Activated CD4-positive, alpha-beta T cell treated with anti-CD3 and anti-CD28 coated beads for 24 hours (primary cell): Measurements from ENCODE around the gene RBM19.
"Not testable (repeated sequence)": the region's sequence is repeated elsewhere in the genome, so short reads cannot be mapped to it uniquely, and the experiment has no call there.

Experiments used
- DNase-seq, 2 donors: peaks; one replicate each; pipeline ENCODE4 v3.0.0-alpha.2; 2020; ENCODE audit warnings: low read depth in 2 of 2

RBM19 gene

DNA sequence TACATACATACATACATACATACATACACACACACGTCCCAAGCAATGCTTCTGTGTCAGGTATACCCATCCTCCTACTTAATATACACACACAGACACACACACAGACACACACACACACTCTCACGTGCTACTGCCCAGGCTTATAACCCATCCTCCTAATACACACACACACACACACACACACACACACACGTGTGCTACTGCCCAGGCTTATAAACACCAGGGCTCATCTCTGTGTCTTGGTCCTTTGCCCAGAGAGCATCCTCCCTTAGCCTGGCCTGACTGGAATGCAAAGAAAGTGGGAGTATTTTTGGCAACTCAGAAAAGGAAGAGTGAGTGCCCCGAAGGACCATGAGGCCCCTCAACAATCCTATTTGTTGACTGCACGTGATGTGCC is 129.0 kb downstream of the RBM19 start:
- DNase-seq, result no peak

DNA sequence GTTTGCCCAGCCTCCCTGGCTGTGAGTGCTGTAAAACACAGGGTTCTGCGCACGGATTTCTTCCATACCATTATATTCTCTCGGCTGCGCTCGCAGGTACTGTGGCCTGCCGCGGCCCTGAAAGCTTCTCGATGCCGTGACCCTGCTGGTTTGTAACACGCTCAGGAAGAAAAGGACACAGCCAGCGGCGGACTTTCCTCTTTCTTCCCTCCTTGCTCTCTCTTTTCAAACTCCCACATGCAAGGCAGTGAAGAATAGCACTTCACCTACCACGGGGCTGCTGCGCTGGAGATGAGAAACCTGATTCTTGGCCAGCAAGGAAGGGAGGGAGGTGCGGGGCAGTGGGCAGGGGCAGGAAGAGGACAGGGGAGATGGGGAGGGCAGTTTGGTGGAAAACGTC is 130.2 kb downstream of the RBM19 start:
- no peak for DNase-seq

DNA sequence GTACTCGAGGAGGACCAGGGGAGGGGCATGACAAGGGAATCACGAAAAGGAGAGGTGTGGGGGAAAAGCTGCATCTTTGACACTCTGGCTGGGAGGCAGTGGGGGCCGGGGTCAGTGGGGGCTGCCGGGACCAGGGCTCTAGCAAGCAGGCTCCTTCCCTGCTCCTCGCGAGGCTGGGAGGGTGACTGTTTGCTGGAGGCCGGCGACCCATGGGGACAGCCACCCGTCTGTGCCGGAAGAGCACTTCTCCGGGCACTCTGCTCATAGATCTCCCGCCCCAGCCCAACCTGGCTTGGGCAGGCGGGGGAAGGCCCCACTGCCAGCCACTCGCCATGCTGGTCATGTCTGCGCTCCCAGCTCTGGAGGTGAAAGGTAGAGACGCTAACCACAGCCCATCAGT is 130.7 kb downstream of the RBM19 start:
- no peak for DNase-seq

DNA sequence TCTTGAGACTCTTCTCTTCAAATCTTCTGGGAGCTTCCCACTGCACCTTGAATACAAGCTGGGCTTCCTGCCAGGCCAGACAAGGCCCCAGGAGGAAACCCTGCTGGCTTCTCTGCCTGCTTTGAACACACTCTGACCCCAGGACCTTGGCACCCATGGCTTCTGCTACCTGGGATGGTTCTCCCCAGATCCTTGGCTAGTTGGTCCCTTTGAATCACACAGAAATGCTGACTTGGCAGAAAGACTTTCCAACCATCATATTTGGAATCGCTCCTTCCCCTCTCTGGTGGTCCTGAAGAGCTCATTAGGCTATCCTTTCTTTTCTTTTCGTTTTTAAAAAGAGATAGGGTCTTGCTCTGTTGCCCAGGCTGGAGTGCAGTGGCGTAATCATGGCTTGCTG is 132.7 kb downstream of the RBM19 start:
- no peak for DNase-seq

DNA sequence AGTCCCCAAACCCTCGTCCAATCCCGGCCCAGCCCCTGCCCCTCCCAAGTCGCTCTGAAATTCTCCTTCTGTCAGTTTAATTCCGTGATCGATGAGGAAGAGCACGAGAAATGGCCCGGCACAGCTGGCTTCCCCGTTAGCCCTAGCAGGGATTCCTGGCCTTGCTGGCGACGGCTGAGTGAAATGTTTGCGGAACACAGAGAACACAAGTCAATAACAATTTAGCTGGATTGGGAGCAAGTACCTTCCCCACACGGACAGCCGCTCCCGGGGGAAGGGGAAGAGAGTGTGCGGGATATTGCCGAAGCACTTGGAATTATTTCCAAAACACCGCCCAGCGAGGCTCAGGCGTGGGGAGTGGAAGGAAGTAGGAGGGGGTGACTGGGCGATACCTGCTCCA is 134.6 kb downstream of the RBM19 start:
- DNase-seq, result no peak

DNA sequence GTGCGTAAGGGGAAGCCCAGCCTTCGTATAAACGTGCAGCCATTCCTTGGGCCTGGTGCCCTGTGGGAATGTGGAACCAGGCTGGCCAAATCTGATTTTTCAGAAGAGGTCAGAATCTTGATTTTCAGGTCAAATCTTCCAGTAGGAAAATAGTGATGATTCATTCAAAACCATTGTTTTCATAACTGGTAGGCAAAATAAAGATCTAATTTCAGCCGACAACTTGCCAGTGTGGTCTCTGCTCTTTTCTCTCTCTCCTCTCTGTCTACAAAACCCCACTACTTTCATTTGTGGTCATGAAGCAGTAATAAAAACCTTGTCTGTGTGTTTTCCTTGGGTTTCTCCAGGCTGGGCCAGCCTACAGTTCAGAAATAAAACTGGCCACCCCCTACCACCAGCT is 135.1 kb downstream of the RBM19 start:
- DNase-seq, result no peak

DNA sequence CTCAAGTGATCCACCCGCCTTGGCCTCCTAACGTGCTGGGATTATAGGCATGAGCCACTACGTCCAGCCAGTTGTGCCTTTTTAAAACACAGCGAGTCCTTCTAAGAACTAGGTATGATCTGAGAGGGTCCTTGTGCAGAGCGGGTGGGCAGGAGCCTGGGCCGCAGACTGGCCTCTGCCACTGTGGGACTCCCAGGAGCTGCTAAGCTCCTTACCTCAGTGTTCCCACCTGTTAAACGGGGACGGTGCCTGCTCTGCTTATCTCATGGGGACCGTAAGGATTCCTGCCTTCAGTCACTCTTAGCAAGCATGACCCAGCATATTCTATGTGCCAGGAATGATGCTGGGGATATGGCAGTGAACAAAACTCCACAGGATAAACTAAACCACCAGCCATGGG is 136.9 kb downstream of the RBM19 start:
- DNase-seq, result no peak

DNA sequence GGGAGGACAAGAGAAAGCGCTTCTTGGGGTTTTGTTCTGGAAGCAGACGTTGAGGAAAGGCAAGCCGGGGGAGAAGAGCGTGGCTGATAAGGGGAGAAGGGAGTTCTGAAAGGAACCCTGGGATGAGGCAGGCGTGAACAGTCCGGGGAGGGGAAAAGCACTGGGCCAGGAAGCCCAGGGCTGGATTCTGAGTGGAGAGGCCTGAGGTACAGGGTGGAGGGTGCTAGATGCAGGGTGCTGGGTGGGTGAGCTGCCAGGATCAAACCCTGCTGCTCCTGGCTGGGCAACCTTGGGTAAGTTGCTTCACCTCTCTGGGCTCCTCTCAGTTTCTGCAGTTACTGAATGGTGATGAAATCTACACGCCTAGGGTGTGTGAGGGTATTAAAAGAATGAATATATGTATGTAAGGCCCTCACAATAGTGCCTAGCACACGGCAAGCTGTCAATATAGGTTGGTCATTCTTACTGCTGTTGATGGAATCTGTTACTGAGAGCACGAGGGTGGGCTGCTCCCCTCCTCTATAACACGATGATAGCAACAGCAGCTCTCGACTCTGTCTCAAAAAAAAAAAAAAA is 138.5 kb downstream of the RBM19 start:
- no peak for DNase-seq

DNA sequence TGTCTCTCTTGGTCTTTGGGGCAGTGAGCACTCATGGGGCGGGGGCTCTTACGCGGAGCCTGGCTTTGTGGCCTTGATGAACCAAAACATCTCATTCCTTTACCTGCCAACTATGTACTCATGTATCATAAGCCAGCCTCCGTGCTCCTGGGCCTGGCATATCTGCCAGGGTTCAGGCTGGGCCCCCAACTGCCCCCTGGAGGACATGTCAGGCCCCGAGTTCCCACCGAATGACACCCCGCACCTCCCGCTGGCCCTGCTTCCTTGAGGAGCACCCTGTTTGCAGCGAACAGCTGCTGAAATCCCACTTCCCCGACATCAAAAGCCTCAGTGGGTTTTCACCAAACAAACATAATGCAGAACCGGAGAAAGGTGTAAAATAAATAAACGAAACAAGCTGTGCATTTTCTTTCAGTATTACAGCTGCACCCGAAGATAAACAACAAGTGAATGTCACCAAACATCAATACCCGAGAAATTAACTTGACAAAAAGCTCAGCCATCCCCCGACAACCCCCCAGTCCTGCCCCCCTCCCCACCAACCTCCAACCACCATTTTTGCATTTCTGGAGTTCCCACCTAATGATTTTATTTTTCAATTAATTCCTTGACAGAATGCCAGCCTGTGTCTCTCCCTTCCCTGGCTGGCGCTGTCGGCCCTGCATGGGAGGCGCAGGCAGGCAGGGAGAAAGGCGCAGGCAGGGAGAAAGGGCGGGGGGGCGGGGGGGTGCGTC is 139.2 kb downstream of the RBM19 start:
- DNase-seq, result no peak

DNA sequence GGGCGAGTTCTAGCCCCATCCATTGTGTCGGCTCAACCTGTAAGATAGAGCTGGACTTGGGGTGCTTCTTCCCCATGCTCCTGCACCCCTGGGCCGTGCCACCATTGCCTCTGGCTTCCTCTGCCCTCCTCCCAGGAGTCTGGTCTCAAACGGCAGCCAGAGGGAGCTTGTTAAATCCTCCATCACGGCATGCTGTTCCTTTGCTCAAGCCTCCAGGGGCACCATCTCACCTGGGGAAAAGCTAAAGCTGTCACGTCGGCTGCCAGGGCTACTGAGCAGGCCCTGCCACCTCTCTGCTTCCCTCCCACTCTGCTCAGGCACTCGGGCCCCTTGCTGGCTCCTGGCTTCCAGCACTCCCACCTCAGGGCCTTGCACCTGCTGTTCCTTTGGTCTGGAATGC is 140.4 kb downstream of the RBM19 start:
- no peak for DNase-seq

DNA sequence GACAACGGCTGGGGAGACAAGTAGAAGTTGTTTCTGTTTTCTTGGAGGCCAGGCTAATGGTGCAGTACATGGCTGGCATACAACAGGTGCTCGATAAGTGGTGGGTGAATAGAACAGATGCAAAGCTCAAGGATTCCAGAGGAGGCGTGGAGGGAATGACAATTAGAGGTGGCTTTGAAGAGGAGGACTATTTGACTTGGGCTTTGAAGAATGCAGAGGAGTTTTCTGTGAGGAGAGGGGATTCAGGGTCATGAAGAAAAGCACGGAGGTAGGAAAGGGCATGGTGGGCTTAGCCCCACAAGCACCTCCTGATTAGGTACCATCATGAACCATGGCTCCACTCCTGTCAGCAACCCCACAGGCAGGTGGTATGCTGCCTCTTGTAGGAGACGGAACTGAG is 142.3 kb downstream of the RBM19 start:
- no peak for DNase-seq

DNA sequence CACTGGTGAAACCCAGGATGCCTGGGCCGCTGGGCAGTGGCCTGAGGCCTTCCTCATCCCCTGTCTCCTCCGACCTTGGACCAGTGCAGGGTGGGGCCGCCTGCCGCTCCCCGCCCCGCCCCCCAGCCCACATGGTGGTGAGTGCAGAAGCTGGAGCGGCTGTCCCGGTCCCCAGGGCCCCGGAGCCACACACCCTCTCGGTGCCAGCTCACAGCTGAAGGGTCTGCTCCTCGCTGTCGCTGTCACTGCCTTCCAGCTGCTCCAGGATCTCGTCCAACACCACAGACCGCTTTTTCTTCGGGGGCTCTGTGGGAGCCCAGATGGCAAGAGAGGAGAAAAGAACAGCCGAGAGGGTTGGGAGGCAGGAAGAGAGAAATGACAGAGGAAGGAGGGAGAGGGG is 143.1 kb downstream of the RBM19 start:
- no peak for DNase-seq

DNA sequence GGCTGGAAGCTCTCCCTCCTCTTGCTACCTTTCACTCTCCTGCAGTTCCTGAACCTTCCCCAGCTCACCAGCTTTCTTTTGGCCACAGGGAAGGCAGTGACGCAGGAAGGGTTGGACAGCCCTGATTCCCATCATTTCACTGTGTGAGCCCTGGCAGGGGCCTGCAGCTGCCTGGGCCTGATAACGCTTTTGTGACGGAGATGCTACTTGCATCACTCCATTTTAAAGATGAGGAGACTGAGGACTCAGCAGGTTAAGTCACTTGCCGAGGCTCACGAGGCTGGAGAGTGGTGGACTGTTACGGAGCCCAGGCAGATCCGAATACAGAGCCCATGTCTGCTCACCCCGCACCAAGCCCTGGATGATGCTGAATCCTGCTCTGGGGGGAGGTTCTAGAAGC is 145.3 kb downstream of the RBM19 start:
- no peak for DNase-seq

DNA sequence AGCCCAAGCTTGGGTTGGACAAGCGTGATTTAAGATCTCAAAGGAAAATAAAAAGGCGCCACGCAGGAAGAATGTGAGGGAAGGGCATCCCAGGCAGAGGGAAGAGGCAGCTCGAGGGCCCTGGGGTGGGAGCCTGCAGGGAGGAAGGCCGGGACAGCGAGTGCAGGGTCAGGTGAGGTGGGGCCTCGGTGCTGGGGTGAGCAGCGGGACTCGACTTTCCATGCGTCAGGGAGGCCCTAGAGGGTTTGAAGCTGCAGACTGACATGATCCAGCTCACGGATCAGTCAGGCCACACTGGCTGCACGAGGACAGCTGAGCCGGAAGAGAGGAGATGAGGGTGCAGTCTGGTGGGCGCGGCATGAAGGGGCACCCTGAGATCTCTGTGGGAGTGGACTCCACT is 145.8 kb downstream of the RBM19 start:
- no peak for DNase-seq

DNA sequence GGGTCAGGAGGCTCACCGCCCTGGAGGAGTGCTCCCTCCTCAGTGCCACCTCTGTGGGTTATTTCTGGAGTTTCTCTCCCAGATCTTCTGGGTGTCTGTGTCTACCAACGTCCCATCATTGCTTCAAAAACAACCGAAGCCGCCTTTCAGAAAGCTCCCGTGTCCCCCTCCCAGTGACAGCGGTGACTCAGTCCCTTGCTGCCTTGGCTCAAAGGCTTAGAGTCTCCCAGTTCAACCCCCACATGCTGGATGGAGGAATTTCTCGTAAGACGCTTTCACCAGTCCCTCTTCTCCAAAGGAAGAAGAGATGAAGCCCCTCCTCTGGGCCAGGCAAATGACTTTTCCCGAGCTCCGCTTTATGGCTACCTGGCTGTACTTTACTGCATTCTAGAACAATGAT is 146.6 kb downstream of the RBM19 start:
- no peak for DNase-seq

DNA sequence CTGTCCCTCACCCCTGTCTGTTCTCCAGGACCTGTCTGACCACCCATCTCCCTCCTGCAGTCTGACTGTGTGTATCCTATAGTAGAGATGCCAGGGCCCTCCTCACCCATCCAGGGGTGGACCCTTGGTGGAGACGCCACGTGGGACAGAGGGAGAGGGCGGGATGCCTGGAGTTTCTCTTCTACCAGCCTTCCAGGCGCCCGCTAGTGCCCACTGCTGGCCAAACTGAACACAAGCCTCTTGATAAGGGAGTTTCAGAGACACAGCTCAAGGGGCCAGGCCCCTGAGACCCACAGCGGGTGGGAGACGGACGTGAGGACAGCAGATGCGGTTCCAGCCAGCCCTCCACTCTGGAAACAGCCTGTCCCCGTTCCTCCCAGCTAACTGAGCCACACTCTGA is 147.3 kb downstream of the RBM19 start:
- DNase-seq, result no peak

DNA sequence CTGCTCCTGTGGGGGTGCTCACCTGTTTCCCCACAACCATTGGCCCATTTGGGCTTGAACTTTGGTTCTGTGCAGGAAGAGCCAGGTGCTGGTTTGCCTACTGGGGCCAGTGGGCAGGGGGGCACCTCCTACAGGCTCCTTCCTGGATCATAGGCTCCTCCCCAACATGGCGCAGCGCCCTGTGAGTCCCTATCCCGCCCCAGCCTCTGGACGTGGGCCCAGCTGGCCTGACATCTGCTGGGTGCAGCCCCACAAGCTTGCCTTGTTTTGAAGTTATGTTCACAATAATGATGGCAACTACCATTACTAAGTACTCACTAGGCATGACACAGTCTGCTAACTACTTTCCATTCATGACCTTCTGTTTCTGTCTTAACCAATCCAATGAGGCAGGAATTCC is 147.8 kb downstream of the RBM19 start:
- DNase-seq, result no peak

DNA sequence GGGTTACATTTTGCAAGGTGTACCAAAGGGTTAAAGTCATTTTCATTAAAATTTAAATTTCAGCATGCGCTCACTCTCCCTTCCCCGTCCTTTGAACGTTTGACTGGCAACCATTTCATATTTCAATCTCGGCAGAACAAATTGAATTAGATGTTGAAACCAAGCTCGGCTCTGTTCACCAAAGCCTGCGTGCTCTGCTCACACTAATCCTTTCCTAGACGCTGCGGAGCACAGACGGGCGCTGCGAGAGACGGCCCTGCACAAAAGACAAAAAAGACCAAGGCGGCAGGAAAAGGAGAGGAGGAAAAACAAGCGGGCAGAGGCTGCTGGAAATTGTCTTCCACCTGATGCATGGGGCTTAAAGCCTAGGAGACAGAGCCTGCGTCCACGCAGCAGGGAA is 149.3 kb downstream of the RBM19 start:
- DNase-seq, result no peak

DNA sequence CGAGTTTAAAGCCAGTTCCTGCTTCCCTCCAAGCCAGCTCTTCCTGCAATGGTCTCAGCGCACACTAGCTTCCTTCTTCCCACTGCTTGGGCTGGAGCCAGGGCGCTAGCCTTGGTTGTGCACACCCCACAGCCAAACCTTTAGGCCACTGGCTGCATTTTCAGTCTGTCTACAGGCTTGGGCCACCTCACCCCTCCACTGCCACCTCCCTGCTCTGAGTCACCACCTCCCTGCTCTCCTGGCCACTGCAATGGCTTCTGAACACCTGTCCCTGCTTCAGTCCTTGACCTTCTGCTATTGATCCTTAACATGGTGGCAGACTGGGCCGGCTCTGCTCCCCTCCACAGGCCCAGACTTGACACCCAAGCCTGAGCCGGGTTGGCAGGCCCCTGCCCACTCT is 151.1 kb downstream of the RBM19 start:
- DNase-seq, result no peak

DNA sequence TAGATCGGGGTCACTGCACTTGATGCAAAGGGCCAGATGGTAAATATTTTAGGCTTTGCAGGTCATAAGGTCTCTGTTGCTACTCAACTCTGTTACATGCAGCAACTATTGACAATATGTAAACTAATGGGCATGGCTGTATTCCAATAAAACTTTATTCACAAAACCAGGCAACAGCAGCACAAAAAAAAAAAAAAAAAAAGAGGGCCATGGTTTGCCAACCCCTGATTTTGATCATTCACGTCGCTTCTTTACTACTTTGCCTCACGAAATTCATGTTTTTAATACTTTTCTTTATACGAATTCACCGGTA is 152.9 kb downstream of the RBM19 start:
- DNase-seq, result no peak

DNA sequence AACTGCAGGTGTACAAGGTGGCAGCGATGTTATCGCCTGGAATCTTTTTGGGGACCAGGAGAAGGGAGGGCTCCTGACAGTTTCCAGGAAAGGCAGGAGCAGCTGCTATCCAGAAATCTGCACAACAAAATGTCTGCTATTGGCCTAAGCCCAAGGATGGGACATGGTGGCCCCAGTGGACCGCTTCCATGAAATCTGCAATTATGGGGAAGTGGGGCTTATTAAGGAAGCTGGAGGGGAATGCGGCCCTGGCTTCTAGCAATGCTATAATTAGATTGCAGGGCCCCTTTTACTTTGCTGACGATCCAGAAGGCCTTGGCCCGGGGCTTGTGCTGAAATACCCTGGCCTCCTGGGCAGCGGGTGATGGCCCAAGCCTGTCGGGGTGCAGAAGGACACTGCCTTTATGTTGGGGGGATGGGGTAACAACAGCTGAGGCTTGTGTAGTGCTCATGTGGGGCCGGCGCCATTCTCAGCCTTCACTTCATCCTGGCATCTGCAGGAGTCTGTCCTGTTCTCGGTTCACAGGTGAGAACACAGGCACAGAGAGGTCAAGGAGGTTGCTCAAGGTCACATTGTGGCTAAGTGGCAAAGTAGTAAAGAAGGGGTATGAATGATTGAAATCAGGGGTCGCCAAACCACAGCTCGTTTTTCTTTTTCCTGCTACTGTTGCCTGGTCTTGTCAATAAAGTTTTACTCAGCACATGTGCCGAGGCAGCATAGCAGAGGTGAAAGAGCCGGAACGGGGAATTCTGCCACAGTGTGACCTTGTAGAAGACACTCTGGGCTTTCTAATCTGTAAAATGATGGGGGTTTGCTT is 153.5 kb downstream of the RBM19 start:
- DNase-seq, result no peak

DNA sequence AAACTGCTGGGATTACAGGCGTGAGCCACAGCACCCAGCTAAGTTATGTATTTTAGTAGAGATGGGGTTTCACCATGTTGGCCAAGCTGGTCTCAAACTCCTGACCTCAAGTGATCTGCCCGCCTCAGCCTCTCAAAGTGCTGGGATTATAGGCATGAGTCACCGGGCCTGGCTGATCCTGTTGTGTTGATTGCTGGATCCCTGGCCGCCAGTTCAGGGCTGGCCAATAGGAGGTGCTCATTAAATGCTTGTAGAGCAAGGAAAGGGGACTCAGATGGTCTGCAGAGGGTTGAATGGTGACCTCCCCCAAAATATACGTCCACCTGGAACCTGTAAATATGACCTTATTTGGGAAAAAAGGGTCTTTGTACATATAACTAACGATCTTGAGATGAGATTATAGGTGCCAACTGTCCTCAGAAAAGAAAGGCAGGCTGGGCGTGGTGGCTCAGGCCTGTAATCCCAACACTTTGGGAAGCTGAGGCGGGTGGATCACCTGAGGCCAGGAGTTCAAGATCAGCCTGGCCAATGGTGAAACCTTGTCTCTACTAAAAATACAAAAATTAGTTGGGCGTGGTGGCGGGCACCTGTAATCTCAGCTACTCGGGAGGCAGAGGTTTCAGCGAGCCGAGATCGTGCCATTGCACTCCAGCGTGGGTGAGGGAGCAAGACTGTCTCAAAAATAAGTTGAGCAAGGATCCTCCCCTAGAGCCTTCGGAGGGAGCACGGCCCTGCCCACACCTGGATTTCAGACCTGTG is 156.5 kb downstream of the RBM19 start:
- DNase-seq, result not testable (repeated sequence)
